Activated CD8-positive, alpha-beta T cell treated with anti-CD3 and anti-CD28 coated beads for 36 hours (primary cell): ENCODE measurements around the gene HMCN2. TPM values are rescaled to one million over a fixed set of nuclear protein-coding genes. Genes with fewer than 3 reads are reported as not detected.

Source experiments
- ATAC-seq: fragments of 200-7000 bp; cut with Tn5 transposase; one replicate; pipeline ENCODE4 v1.10.0; 2021; ENCODE audit warnings: mild to moderate bottlenecking, moderate library complexity
- CTCF ChIA-PET: fragments of 350-600 bp; sonication (Branson Sonifier 250); formaldehyde crosslinking; loops from one replicate; lab custom pipeline; 2021; ENCODE audit warnings: antibody characterized with exemption; lab: Charles Lee
- POLR2A ChIA-PET: fragments of 350-600 bp; sonication (Branson Sonifier 250); formaldehyde crosslinking; loops from one replicate; lab custom pipeline; 2021; ENCODE audit warnings: antibody characterized with exemption; lab: Charles Lee
- DNase-seq: peaks from one replicate; pipeline ENCODE4 v3.0.0-alpha.2; 2020
- H3K27ac Mint-ChIP-seq: one replicate; pipeline ENCODE4 v1.8.0; 2021; ENCODE audit warnings: mild to moderate bottlenecking, mixed read lengths
- H3K27me3 Mint-ChIP-seq: one replicate; pipeline ENCODE4 v1.8.0; 2021; ENCODE audit warnings: mixed read lengths
- H3K36me3 Mint-ChIP-seq: one replicate; pipeline ENCODE4 v1.8.0; 2021; ENCODE audit warnings: low read depth, mixed read lengths
- H3K4me1 Mint-ChIP-seq: one replicate; pipeline ENCODE4 v1.8.0; 2021; ENCODE audit warnings: low read depth, mixed read lengths
- H3K4me3 Mint-ChIP-seq: one replicate; pipeline ENCODE4 v1.8.0; 2021; ENCODE audit warnings: mild to moderate bottlenecking, moderate library complexity, mixed read lengths
- H3K9me3 Mint-ChIP-seq: one replicate; pipeline ENCODE4 v1.8.0; 2021; ENCODE audit warnings: mixed read lengths
- intact Hi-C: fragments of 100-400 bp; cut with micrococcal nuclease; formaldehyde crosslinking; loops from one replicate; pipeline ENCODE4 v1.10.0; 2022
- total RNA-seq, 2 experiments: library from RNA; stranded (reverse); gene quantifications; one replicate each; pipeline ENCODE4 v1.2.3, GENCODE V29; 2021
- TF ChIP-seq, protein P1 (sequence below): fragments of 200-600 bp; IDR thresholded peaks from one replicate; pipeline ENCODE4 v1.8.0; 2022; ENCODE audit warnings: antibody characterized with exemption, mild to moderate bottlenecking

The HMCN2 gene
- total RNA-seq, 2 experiments from 2014 or later: not detected

DNA sequence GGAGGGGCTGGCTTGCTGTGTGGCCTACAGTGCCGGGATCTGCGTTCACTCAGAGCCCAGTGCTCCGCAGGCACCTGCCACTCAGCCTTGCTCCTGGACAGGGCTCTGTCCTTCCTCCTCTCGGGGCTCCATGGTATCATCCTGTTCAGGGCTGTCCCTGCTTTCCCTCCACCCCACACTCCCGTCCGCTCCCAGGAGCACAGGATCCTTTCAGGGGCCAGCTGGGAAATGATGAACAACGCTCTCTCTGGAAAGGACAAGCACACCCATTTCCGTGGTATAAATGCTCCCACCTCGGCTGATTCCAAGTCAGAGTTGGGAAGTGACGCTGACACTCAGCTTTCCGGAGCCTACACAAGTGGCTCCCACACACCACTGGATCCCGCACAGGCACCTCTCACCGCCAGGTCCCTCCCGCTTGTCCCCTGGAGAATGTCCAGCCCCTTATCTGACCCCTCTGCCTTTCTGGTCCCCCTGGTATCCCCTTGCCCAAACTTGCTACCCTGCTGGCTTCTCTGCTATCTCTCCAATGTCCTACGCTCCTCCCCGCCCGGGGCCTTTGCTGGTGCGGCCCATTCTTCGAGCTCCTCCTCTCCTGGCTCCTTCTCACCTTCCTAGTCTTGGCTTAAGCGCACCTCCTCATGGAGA is 21.3 kb downstream of the HMCN2 start:
- ChIA-PET CTCF (interaction anchor here (1.1 kb wide), 1 partner anchor 19 kb away, joined by 3 read pairs; no protein-coding TSS in a partner anchor), POLR2A (no interaction called here)
- TF ChIP-seq, protein P1, sequence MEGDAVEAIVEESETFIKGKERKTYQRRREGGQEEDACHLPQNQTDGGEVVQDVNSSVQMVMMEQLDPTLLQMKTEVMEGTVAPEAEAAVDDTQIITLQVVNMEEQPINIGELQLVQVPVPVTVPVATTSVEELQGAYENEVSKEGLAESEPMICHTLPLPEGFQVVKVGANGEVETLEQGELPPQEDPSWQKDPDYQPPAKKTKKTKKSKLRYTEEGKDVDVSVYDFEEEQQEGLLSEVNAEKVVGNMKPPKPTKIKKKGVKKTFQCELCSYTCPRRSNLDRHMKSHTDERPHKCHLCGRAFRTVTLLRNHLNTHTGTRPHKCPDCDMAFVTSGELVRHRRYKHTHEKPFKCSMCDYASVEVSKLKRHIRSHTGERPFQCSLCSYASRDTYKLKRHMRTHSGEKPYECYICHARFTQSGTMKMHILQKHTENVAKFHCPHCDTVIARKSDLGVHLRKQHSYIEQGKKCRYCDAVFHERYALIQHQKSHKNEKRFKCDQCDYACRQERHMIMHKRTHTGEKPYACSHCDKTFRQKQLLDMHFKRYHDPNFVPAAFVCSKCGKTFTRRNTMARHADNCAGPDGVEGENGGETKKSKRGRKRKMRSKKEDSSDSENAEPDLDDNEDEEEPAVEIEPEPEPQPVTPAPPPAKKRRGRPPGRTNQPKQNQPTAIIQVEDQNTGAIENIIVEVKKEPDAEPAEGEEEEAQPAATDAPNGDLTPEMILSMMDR: no peak
- Mint-ChIP-seq H3K9me3 (no peaks in the 10 kb centered on the region), H3K4me3 (no peak overlapping the region), H3K4me1 (no peaks in the 10 kb centered on the region), H3K36me3 (no peaks in the 10 kb centered on the region), H3K27me3 (peaks cover 5% of the 10 kb centered on the region), H3K27ac (no peak overlapping the region)
- ATAC-seq (no peak), DNase-seq (no peak)
- intact Hi-C loops: no loop called here

DNA sequence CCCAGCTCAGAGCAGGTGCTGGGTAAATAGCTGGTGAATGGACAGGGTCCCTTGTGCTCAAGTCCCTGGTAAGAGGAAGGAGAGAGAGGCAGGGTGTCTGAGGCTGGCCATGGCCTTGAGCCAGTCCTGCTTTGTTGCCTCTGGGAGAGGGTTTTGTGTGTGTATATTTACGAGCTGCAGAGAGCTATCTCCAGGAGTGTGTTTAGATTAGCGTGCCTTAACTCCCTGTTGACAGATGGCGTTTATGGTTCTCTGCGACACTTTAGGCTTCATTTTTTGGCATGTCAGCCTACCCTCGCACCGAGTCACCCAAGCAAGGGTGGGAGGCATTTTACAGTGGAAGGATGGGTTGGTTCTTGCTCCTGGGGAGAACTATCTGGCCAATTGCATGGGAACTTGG is 22.2 kb downstream of the HMCN2 start:
- H3K36me3 Mint-ChIP-seq: no peaks in the 10 kb centered on the region
- peaks cover 3% of the 10 kb centered on the region for H3K27me3 Mint-ChIP-seq
- H3K27ac Mint-ChIP-seq: no peak overlapping the region
- intact Hi-C loops: no loop called here
- no peak overlapping the region for H3K4me3 Mint-ChIP-seq
- CTCF ChIA-PET: interaction anchor here (1.1 kb wide), 1 partner anchor 20 kb away, joined by 3 read pairs; no protein-coding TSS in a partner anchor
- no peaks in the 10 kb centered on the region for H3K4me1 Mint-ChIP-seq
- TF ChIP-seq, protein P1: no peak
- DNase-seq (no peak), ATAC-seq (no peak)
- POLR2A ChIA-PET: no interaction called here
- H3K9me3 Mint-ChIP-seq: no peaks in the 10 kb centered on the region

DNA sequence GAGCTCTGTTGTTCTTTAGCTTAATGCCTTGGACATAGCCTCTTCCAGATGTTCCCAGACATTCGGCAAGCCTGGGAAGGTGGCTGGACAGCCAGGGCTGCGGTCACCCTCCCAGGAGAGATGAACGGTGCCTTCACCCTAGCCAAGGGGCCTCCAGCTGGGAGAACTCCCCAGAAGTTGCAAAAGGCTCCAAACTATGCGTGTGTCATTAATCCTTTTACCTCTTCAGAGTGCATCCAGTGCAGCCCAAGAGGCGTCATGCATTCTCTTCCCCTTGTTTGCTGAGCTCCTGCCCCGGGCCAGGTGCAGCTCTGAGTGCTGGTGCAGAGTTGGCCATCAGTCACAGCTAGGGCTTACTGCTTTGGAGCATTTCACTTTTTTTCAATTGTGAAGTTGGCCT is 22.8 kb downstream of the HMCN2 start:
- ChIA-PET POLR2A (no interaction called here), CTCF (interaction anchor here (1.0 kb wide), 1 partner anchor 52 kb away, joined by 3 read pairs; no protein-coding TSS in a partner anchor)
- H3K4me3 Mint-ChIP-seq: no peak overlapping the region
- H3K27ac Mint-ChIP-seq: no peak overlapping the region
- no peaks in the 10 kb centered on the region for H3K9me3 Mint-ChIP-seq
- intact Hi-C loops: no loop called here
- H3K4me1 Mint-ChIP-seq: no peaks in the 10 kb centered on the region
- TF ChIP-seq, protein P1: no peak
- DNase-seq: no peak
- peaks cover 3% of the 10 kb centered on the region for H3K27me3 Mint-ChIP-seq
- ATAC-seq: no peak
- no peaks in the 10 kb centered on the region for H3K36me3 Mint-ChIP-seq

DNA sequence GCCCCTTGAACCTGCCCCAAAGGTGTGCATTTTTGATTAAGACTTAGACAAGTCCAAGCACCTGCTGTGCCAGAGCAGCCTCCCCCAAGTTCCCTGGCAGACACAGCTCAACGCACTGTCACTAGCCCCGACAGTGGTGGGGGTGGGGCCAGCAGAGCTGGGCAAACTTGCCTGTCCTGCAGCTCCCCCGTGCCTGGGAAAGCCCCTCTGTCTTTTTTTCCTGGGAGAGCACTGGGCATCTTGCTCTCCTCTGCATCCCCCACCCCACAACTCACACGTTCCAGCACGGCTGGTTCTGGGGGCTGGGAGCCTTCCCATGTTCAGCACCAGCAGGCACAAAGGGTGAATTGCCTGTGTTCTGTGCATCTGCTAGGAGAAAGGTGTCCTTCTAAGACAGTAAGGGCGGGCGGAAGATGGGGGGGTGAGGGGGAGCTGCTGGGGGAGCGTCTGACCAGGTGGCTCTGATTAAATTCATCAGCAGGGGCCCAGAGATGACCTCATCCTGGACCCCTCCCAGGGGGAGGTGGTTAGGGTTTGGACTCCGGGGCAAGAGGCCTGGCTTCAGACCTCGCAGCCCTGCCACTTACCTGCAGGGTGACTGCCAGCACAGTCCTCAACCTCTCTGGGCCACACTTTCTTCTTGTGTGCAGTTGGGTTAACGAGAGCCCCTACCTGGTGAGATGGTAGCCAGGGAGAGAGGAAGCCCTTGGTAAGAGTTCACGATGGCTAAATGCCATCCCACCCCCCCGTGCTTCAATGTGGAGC is 23.5 kb downstream of the HMCN2 start:
- H3K4me1 Mint-ChIP-seq: no peaks in the 10 kb centered on the region
- no peaks in the 10 kb centered on the region for H3K36me3 Mint-ChIP-seq
- peaks cover 3% of the 10 kb centered on the region for H3K27me3 Mint-ChIP-seq
- no peak overlapping the region for H3K4me3 Mint-ChIP-seq
- no peaks in the 10 kb centered on the region for H3K9me3 Mint-ChIP-seq
- CTCF ChIA-PET: interaction anchor here (1.0 kb wide), 1 partner anchor 53 kb away, joined by 3 read pairs; no protein-coding TSS in a partner anchor
- ATAC-seq: no peak
- DNase-seq: no peak
- TF ChIP-seq, protein P1: no peak
- POLR2A ChIA-PET: no interaction called here
- H3K27ac Mint-ChIP-seq: no peak overlapping the region
- intact Hi-C loops: no loop called here

DNA sequence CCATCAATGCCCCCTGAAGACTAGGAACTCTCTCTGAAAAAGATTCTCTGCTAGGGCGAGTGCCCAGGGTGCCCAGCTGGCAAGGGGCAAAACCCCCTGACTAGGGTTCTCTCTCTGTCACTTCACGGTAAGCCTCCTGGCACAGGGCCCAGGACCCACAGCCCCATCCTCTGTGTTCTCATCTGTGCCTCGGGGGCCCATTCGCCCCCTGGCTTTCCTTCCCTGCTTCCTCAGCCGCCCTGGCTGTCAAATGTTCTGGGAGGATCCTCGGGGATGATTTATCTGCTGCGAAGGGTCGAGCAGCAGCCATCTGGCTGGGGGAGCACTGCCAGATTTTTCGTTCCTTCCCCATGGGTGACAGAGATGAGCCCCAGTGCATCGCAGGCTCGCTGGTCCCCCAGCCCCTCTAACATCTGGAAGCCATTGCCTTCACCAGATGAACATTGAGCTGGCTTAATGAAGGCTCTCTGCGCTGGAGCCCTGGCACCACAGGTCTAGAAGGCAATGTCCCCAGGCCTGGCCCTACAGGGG is 24.2 kb downstream of the HMCN2 start:
- no peak overlapping the region for H3K27ac Mint-ChIP-seq
- intact Hi-C loops: no loop called here
- H3K9me3 Mint-ChIP-seq: no peaks in the 10 kb centered on the region
- no peak overlapping the region for H3K4me3 Mint-ChIP-seq
- DNase-seq (no peak), ATAC-seq (no peak)
- no peaks in the 10 kb centered on the region for H3K4me1 Mint-ChIP-seq
- CTCF ChIA-PET: no interaction called here
- POLR2A ChIA-PET: no interaction called here
- TF ChIP-seq, protein P1: no peak
- peaks cover 3% of the 10 kb centered on the region for H3K27me3 Mint-ChIP-seq
- no peaks in the 10 kb centered on the region for H3K36me3 Mint-ChIP-seq
